Ammon's horn (tissue), 1 donor: ENCODE measurements around the gene AFDN.

Source experiments
- DNase-seq: peaks from one replicate; pipeline ENCODE4 v3.0.0-alpha.2; 2016; ENCODE audit warnings: low spot score

The AFDN gene

GRCh38 chr6:167812088-167812487 lies 14.6 kb upstream of the AFDN start:
- DNase-seq: no peak

GRCh38 chr6:167815296-167815980 lies 11.3 kb upstream of the AFDN start:
- no peak for DNase-seq

- DNase-seq: no peak
These were observed 9.7 kb upstream of the AFDN start for GRCh38 chr6:167817016-167817415.

- no peak for DNase-seq
These were observed 9.0 kb upstream of the AFDN start for GRCh38 chr6:167817729-167818128.

- no peak for DNase-seq
These were observed 7.1 kb upstream of the AFDN start for GRCh38 chr6:167819576-167819975.

- DNase-seq: no peak
These were observed 6.0 kb upstream of the AFDN start for GRCh38 chr6:167820681-167821080.

- peak; percentile 45 for DNase-seq
These were observed 1.9 kb upstream of the AFDN start for GRCh38 chr6:167824591-167825331.

GRCh38 chr6:167825332-167826229 lies 1.1 kb upstream of the AFDN start:
- no peak for DNase-seq

GRCh38 chr6:167826230-167826895 lies 348 bp upstream of the AFDN start:
- peak; percentile 81 for DNase-seq

- peak; percentile 50 for DNase-seq
These were observed 1.0 kb downstream of the AFDN start for GRCh38 chr6:167827583-167828324.

- DNase-seq: no peak
These were observed 1.7 kb downstream of the AFDN start for GRCh38 chr6:167828325-167828956.

GRCh38 chr6:167829513-167829912 lies 2.8 kb downstream of the AFDN start:
- DNase-seq: no peak

GRCh38 chr6:167831281-167831828 lies 4.6 kb downstream of the AFDN start:
- no peak for DNase-seq

GRCh38 chr6:167832497-167833395 lies 6.0 kb downstream of the AFDN start:
- DNase-seq: no peak

GRCh38 chr6:167833396-167833763 lies 6.7 kb downstream of the AFDN start:
- no peak for DNase-seq

GRCh38 chr6:167835260-167835659 lies 8.5 kb downstream of the AFDN start:
- no peak for DNase-seq

- no peak for DNase-seq
These were observed 10.0 kb downstream of the AFDN start for GRCh38 chr6:167836721-167837120.

- no peak for DNase-seq
These were observed 11.6 kb downstream of the AFDN start for GRCh38 chr6:167838207-167838748.

- no peak for DNase-seq
These were observed 12.6 kb downstream of the AFDN start for GRCh38 chr6:167839343-167839742.
